GM20431 (cell line): ENCODE data around the gene TARBP1.
"Not testable (repeated sequence)": the region's sequence is repeated elsewhere in the genome, so short reads cannot be mapped to it uniquely, and the experiment has no call there.

Experiments used
- in situ Hi-C: fragments of 300-500 bp; cut with MseI, MboI; formaldehyde crosslinking; loops from one replicate; pipeline ENCODE4 v1.15.0; 2020; ENCODE audit warnings: low sequenced_read_pairs; ENCODE audit not compliant: unreplicated experiment

Gene TARBP1

DNA sequence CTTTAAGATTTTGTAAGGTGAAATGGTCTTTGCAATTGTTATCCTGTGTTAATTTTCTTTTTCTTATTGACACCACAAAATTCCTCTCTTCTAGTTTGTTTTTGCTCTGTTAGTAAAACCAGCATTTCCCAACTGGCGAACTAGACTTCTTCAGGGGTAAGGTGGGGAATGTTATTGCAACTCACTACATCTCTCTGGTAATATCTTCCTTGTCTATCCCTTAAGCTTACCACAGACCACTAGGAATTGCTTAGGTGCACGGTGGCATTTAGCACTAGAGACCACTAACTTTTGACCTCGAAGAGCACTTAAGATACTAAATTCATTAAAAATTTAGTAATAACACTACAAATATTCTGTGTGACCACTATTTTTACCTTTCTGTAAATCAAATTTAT lies 109.9 kb downstream of the TARBP1 start:
- in situ Hi-C loops: no loop called here

GRCh38 chr1:234368320-234369032 lies 110.5 kb downstream of the TARBP1 start:
- in situ Hi-C loops: no loop called here

- in situ Hi-C loops: no loop called here
Measured at GRCh38 chr1:234362558-234362957, 116.4 kb downstream of the TARBP1 start.

DNA sequence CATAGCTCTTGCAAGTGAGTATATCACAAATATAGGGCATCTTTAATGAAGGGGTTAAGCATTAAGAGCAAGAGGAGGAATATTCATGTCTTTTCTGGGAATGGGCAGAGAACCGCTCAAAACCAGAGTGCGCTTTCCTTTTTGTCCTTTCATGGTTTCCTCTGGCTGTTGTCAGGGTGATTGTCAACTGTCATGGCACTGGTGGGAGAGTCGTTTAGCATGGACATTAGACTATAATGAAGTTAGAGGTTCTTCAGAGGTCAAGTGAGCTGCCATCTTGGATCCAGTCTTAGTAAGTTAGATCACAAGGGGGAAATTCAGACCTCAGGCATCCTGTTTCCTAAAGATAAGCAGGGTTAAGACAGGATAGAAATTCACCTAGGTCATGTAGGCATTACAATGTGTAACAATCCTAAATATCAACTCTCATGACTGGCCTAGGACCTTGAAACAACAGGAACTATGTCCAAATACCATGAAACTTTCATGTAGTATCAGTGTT lies 117.8 kb downstream of the TARBP1 start:
- in situ Hi-C loops: no loop called here

DNA sequence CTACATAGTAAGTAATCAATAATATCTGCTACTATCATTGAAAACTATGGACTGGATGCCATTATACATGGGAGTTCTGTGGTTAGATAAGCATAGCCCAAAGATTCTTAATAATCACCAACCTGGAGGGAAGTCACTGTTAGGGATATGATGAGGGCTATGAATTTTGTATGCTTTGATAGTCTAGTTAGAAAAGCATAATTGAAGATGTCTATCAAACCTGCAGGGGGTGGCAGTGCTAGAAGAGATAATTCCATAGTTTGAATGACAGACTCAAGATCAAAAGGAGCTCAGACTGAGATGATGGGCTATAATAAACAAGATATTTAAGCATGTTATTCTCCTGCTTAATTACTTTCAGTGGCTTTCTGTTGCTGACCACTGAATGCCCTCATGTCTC lies 121.1 kb downstream of the TARBP1 start:
- in situ Hi-C loops: no loop called here

GRCh38 chr1:234356615-234357269 lies 122.2 kb downstream of the TARBP1 start:
- in situ Hi-C loops: not testable (repeated sequence)

GRCh38 chr1:234355782-234356510 lies 123.0 kb downstream of the TARBP1 start:
- in situ Hi-C loops: no loop called here

DNA sequence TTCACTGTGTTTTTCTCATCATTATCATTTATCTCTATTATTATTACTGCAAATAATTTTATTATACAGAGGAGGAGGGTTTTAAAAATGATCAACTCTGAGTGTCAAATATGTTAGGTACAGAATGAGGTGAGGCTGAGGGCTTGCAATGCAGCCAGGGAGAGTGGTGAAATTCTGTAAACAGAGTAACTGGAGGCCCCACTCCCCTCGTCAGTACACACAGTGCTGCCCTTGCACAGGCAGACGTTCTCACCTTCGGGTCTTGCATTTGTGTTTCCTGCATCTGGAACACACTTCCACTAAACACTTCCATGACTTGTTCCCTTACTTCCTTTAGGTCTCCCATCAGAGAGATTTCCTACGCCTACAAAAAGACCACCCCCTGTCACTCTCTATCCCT lies 130.0 kb downstream of the TARBP1 start:
- in situ Hi-C loops: no loop called here

DNA sequence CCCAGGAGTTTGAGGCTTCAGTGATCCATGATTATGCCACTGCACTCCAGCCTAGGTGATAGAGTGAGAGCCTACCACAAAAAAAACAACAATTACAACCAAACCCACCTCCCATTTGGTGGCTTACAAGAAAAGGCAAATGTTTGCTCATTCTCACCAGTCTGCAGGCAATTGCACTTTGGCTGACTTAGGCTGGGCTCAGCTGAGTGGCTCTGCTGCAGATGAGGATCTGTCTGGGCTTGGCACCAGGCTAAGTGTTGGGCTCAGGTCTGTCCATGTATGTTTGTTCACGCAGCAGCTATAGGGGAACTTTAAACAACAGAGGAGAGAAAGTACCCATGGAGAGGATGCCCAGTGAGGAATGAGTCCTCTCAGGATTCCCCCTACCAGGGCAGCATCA lies 133.7 kb downstream of the TARBP1 start:
- in situ Hi-C loops: no loop called here

- in situ Hi-C loops: no loop called here
Measured at GRCh38 chr1:234342774-234343173, 136.2 kb downstream of the TARBP1 start.
